Endothelial cell of umbilical vein (primary cell): ENCODE measurements around the gene KIFAP3. TPM values are rescaled to one million over a fixed set of nuclear protein-coding genes. Genes with fewer than 3 reads are reported as not detected.
A peak's percentile ranks its signal among the peaks of the same experiment; 100 is the strongest.

Source experiments
- BruUV-seq: library from RNA; stranded (reverse); fragments of 400-500 nt; replicated peaks from 2 replicates; lab custom pipeline; 2021; lab: Mats Ljungman, UMichigan
- CTCF ChIA-PET: fragments of 300-600, 350-600 bp; sonication (Branson Sonifier 250); formaldehyde crosslinking; loops from one replicate; lab custom pipeline; 2021; ENCODE audit warnings: antibody characterized with exemption, inconsistent platforms; lab: Charles Lee
- POLR2A ChIA-PET: fragments of 300-600, 350-600 bp; sonication (Branson Sonifier 250); formaldehyde crosslinking; loops from one replicate; lab custom pipeline; 2021; ENCODE audit warnings: antibody characterized with exemption, inconsistent platforms; lab: Charles Lee
- DNase-seq: peaks from one replicate; pipeline ENCODE4 v3.0.0-alpha.2; 2011; ENCODE audit warnings: low read depth, low spot score
- FAIRE-seq: peaks from 2 replicates; lab custom pipeline; 2011; peaks lifted over from hg19 to GRCh38; lab: Jason Lieb, UNC
- H2AFZ ChIP-seq: 2 replicates; pipeline ENCODE4 v1.6.0; 2012; ENCODE audit warnings: low read depth, low read length, control low read depth, inconsistent platforms
- H3K27ac ChIP-seq: 2 replicates; pipeline ENCODE4 v1.5.1; 2011; ENCODE audit warnings: low read depth, mild to moderate bottlenecking, control low read depth, low read length, moderate library complexity; ENCODE audit not compliant: insufficient read depth
- H3K27me3 ChIP-seq, 2 experiments: 2 replicates each; pipeline versions ENCODE4 v1.6.0 to v1.6.1; 2011; ENCODE audit warnings: low read length in 2 of 2, mixed read lengths in 1 of 2; ENCODE audit not compliant: control insufficient read depth in 2 of 2, insufficient read depth in 2 of 2
- H3K36me3 ChIP-seq, 2 experiments: 2 replicates in 1 of 2; 3 replicates in 1 of 2; pipeline ENCODE4 v1.5.1; 2011; ENCODE audit warnings: low read length in 2 of 2, mild to moderate bottlenecking in 1 of 2, moderate library complexity in 1 of 2; ENCODE audit not compliant: control insufficient read depth in 2 of 2, insufficient read depth in 2 of 2; ENCODE audit errors: extremely low read depth in 1 of 2
- H3K4me1 ChIP-seq: 3 replicates; pipeline ENCODE4 v1.5.1; 2011; ENCODE audit warnings: mild to moderate bottlenecking, low read length; ENCODE audit not compliant: control insufficient read depth, insufficient read depth; ENCODE audit errors: extremely low read depth
- H3K4me2 ChIP-seq: 2 replicates; pipeline ENCODE4 v1.6.1; 2011; ENCODE audit warnings: low read length, control low read depth, mixed read lengths; ENCODE audit not compliant: insufficient read depth
- H3K4me3 ChIP-seq, 3 experiments: fragments of 200-600 bp in 1 of 3; sonication (generic), shearing (Covaris generic) in 1 of 3; replicated peaks in 1 of 3; 2 replicates each; pipeline ENCODE4 v1.5.1; 2011 to 2016; ENCODE audit warnings: control low read depth in 3 of 3, low read length in 3 of 3, mild to moderate bottlenecking in 2 of 3, inconsistent platforms in 1 of 3, low read depth in 1 of 3, moderate library complexity in 1 of 3; ENCODE audit not compliant: insufficient read depth in 1 of 3
- H3K79me2 ChIP-seq: 2 replicates; pipeline ENCODE4 v1.6.0; 2012; ENCODE audit warnings: low read length, inconsistent platforms; ENCODE audit not compliant: control insufficient read depth, insufficient read depth
- H3K9ac ChIP-seq: replicated peaks from 2 replicates; pipeline ENCODE3; 2011; ENCODE audit warnings: low read length, control low read depth; ENCODE audit not compliant: insufficient read depth; ENCODE audit errors: extremely low read depth
- H3K9me1 ChIP-seq: replicated peaks from 3 replicates; pipeline ENCODE4 v1.6.0; 2011; ENCODE audit warnings: mild to moderate bottlenecking, low read length; ENCODE audit not compliant: control insufficient read depth, insufficient read depth; ENCODE audit errors: extremely low read depth
- H3K9me3 ChIP-seq: replicated peaks from 2 replicates; pipeline ENCODE4 v1.5.1; 2012; ENCODE audit warnings: low read length, inconsistent platforms; ENCODE audit not compliant: control insufficient read depth, insufficient read depth
- H4K20me1 ChIP-seq: replicated peaks from 2 replicates; pipeline ENCODE3; 2011; ENCODE audit warnings: mild to moderate bottlenecking, low read length; ENCODE audit not compliant: control insufficient read depth, insufficient read depth; ENCODE audit errors: extremely low read depth
- CTCF ChIP-seq, 2 donors: IDR thresholded peaks; 1 replicate in 1 of 2; 2 replicates in 1 of 2; pipeline ENCODE4 v1.5.1; 2011; ENCODE audit warnings: low read length in 2 of 2, mild to moderate bottlenecking in 2 of 2, moderate library complexity in 2 of 2, control low read depth in 1 of 2, inconsistent platforms in 1 of 2, low read depth in 1 of 2; ENCODE audit not compliant: insufficient read depth in 1 of 2; ENCODE audit errors: extremely low read depth in 1 of 2
- FOS ChIP-seq: IDR thresholded peaks from 2 replicates; pipeline ENCODE4 v1.6.1; 2011; ENCODE audit warnings: mild to moderate bottlenecking, low read length, moderate library complexity, borderline replicate concordance; ENCODE audit not compliant: insufficient read depth
- GATA2 ChIP-seq: IDR thresholded peaks from 2 replicates; pipeline ENCODE4 v1.7.0; 2011; ENCODE audit warnings: low read depth, mild to moderate bottlenecking, moderate library complexity, mixed read lengths, low read length; ENCODE audit not compliant: insufficient read length, insufficient read depth
- JUN ChIP-seq: IDR thresholded peaks from 2 replicates; pipeline ENCODE4 v1.6.1; 2011; ENCODE audit warnings: borderline replicate concordance, low read depth; ENCODE audit not compliant: insufficient read length, insufficient read depth
- MYC ChIP-seq: IDR thresholded peaks from one replicate; pipeline ENCODE4 v1.6.1; 2011; ENCODE audit warnings: mild to moderate bottlenecking, low read depth, low read length
- POLR2AphosphoS5 ChIP-seq: IDR thresholded peaks from 2 replicates; pipeline ENCODE4 v1.6.1; 2012; ENCODE audit warnings: low read depth, mild to moderate bottlenecking, control low read depth, low read length, moderate library complexity; ENCODE audit not compliant: insufficient read depth
- dilution Hi-C: fragments of 300-500 bp; cut with MboI; formaldehyde crosslinking; loops from one replicate; pipeline ENCODE4 v1.15.0; 2019; ENCODE audit warnings: low sequenced_read_pairs; ENCODE audit not compliant: extremely low pct_ligation_motif_present
- intact Hi-C: fragments of 100-400 bp; cut with micrococcal nuclease; formaldehyde crosslinking; loops from one replicate; pipeline ENCODE4 v1.10.0; 2022
- polyA plus RNA-seq, 4 experiments: library from polyadenylated mRNA; depleted of rRNA in 3 of 4; stranded (reverse) in 3 of 4; unstranded in 1 of 4; fragments of >200 nt; gene quantifications; 2 replicates each; pipeline versions ENCODE4 v1.2.1 to v1.2.3, GENCODE V29; 2011 to 2012; ENCODE audit warnings: missing spikeins in 1 of 4
- total RNA-seq: library from RNA; stranded (reverse); gene quantifications from 2 replicates; pipeline ENCODE4 v1.2.3, GENCODE V29; 2021

Gene KIFAP3
- total and polyA plus RNA-seq, 2 donors (not counting 3 experiments of a cell fraction or from before 2014, with no cell fraction given), result 6.4 to 17.5 TPM

- ChIA-PET POLR2A (no interaction called here), CTCF (interaction anchor here (0.6 to 5.3 kb wide), 16 partner anchors 9 to 1298 kb away, joined by 3 to 37 read pairs (median 4); partner anchors contain the start of gene SCYL3)
Observed at GRCh38 chr1:169928438-169929209, 145.9 kb downstream of the KIFAP3 start.

More at GRCh38 chr1:169928438-169929209, 145.9 kb downstream of the KIFAP3 start:
- Histone ChIP-seq H3K79me2 (no peaks in the 10 kb centered on the region), H3K9ac (no peak overlapping the region), H2AFZ (no peak overlapping the region), H3K4me3 (no peak overlapping the region), H3K27ac (no peak overlapping the region), H3K9me1 (no peaks in the 10 kb centered on the region), H3K9me3 (no peaks in the 10 kb centered on the region), H3K4me2 (no peak overlapping the region), H3K27me3 (no peaks in the 10 kb centered on the region), H3K4me1 (no peaks in the 10 kb centered on the region), H4K20me1 (no peaks in the 10 kb centered on the region), H3K36me3 (no peaks in the 10 kb centered on the region)
- TF ChIP-seq FOS (no peak), CTCF (IDR thresholded peaks at IDR 0.05; ENCODE audit: extremely low read depth in 1 of 2, insufficient read depth in 1 of 2, low read depth in 1 of 2, low read length in 2 of 2) (peak; percentile 30 to 49), GATA2 (no peak), JUN (no peak), MYC (no peak), POLR2AphosphoS5 (no peak)
- dilution Hi-C loops (no loop called here), intact Hi-C loops (loop anchor here (1.0 to 10.0 kb wide), 9 partner anchors 146 to 1001 kb away; partner anchors contain the start of genes GORAB and KIFAP3)
- peak; percentile 55 for DNase-seq
- BruUV-seq, result no TSS peak
- FAIRE-seq, result peak; percentile 77
